ENCODE data around the gene VPS41.

The VPS41 gene

GRCh38 chr7:38806912-38807311 is 102.1 kb downstream of the VPS41 start:
- DNase-seq (ENCODE audit: low spot score): no peak

GRCh38 chr7:38801786-38802185 is 107.2 kb downstream of the VPS41 start:
- DNase-seq (ENCODE audit: low spot score): no peak

GRCh38 chr7:38798552-38799267 is 110.3 kb downstream of the VPS41 start:
- no peak for DNase-seq (ENCODE audit: low spot score)

GRCh38 chr7:38796626-38797501 is 112.1 kb downstream of the VPS41 start:
- peak; percentile 54 for DNase-seq (ENCODE audit: low spot score)

GRCh38 chr7:38795593-38795992 is 113.4 kb downstream of the VPS41 start:
- DNase-seq (ENCODE audit: low spot score): no peak

GRCh38 chr7:38781991-38782390 is 127.0 kb downstream of the VPS41 start:
- DNase-seq (ENCODE audit: low spot score): no peak

GRCh38 chr7:38777609-38778008 is 131.4 kb downstream of the VPS41 start:
- DNase-seq (ENCODE audit: low spot score): no peak

- no peak for DNase-seq (ENCODE audit: low spot score)
Observed at GRCh38 chr7:38775506-38776175, 133.3 kb downstream of the VPS41 start.

GRCh38 chr7:38773430-38773829 is 135.6 kb downstream of the VPS41 start:
- no peak for DNase-seq (ENCODE audit: low spot score)

- no peak for DNase-seq (ENCODE audit: low spot score)
Observed at GRCh38 chr7:38760226-38760625, 148.8 kb downstream of the VPS41 start.

- no peak for DNase-seq (ENCODE audit: low spot score)
Observed at GRCh38 chr7:38759028-38759427, 150.0 kb downstream of the VPS41 start.

GRCh38 chr7:38757931-38758330 is 151.1 kb downstream of the VPS41 start:
- no peak for DNase-seq (ENCODE audit: low spot score)

GRCh38 chr7:38756521-38756920 is 152.5 kb downstream of the VPS41 start:
- no peak for DNase-seq (ENCODE audit: low spot score)

GRCh38 chr7:38753347-38753746 is 155.6 kb downstream of the VPS41 start:
- no peak for DNase-seq (ENCODE audit: low spot score)

GRCh38 chr7:38751416-38751815 is 157.6 kb downstream of the VPS41 start:
- DNase-seq (ENCODE audit: low spot score): no peak

GRCh38 chr7:38748056-38748610 is 160.9 kb downstream of the VPS41 start:
- peak; percentile 29 for DNase-seq (ENCODE audit: low spot score)

- DNase-seq (ENCODE audit: low spot score): no peak
Observed at GRCh38 chr7:38746438-38746837, 162.6 kb downstream of the VPS41 start.

- DNase-seq (ENCODE audit: low spot score): no peak
Observed at GRCh38 chr7:38744746-38745145, 164.2 kb downstream of the VPS41 start.

- DNase-seq (ENCODE audit: low spot score): no peak
Observed at GRCh38 chr7:38743899-38744298, 165.1 kb downstream of the VPS41 start.

- DNase-seq (ENCODE audit: low spot score): no peak
Observed at GRCh38 chr7:38740041-38740440, 168.9 kb downstream of the VPS41 start.

- peak; percentile 42 for DNase-seq (ENCODE audit: low spot score)
Observed at GRCh38 chr7:38736138-38736537, 172.9 kb downstream of the VPS41 start.

- DNase-seq (ENCODE audit: low spot score): no peak
Observed at GRCh38 chr7:38731215-38731614, 177.8 kb downstream of the VPS41 start.
